Peyer's patch (tissue), 4 donors: ENCODE data around the gene ACER3. TPM values are rescaled to one million over a fixed set of nuclear protein-coding genes. Genes with fewer than 3 reads are reported as not detected.

Source experiments
- DNase-seq, 3 donors: peaks; one replicate each; pipeline ENCODE4 v3.0.0-alpha.2; 2017 to 2019
- H3K27ac ChIP-seq, 4 donors: fragments of 200-600 bp; sonication (generic); one replicate each; pipeline ENCODE4 v1.5.1; 2016 to 2019
- H3K27me3 ChIP-seq, 2 donors: fragments of 200-600 bp; sonication (generic); one replicate each; pipeline ENCODE4 v1.5.1; 2019
- H3K36me3 ChIP-seq, 3 donors: fragments of 200-600 bp; sonication (generic); one replicate each; pipeline ENCODE4 v1.5.1; 2016 to 2019
- H3K4me1 ChIP-seq, 4 donors: fragments of 200-600 bp; sonication (generic); one replicate each; pipeline ENCODE4 v1.5.1; 2016 to 2019
- H3K4me3 ChIP-seq, 4 donors: fragments of 200-600 bp; sonication (generic); 1 replicate in 3 of 4; 2 replicates in 1 of 4; pipeline ENCODE4 v1.5.1; 2016 to 2019; ENCODE audit warnings: mild to moderate bottlenecking in 1 of 4
- H3K9me3 ChIP-seq, 4 donors: fragments of 200-600 bp; sonication (generic); one replicate each; pipeline ENCODE4 v1.5.1; 2016 to 2019; ENCODE audit warnings: mild to moderate bottlenecking in 1 of 4
- POLR2A ChIP-seq, 2 donors: fragments of 450-650 bp; IDR thresholded peaks; one replicate each; pipeline ENCODE4 v1.5.1; 2017; ENCODE audit warnings: antibody characterized with exemption in 2 of 2, mild to moderate bottlenecking in 2 of 2, moderate library complexity in 2 of 2
- total RNA-seq, 4 donors: library from RNA; depleted of rRNA; stranded (reverse); fragments of >200 nt; gene quantifications; one replicate each; pipeline ENCODE4 v1.1.0, GENCODE V29; 2016
- TF ChIP-seq, protein P1 (sequence below), 6 experiments: fragments of 450-650 bp in 4 of 6; fragments of 200-600 bp in 2 of 6; sonication (generic) in 1 of 6; IDR thresholded peaks; one replicate each; pipeline ENCODE4 v1.5.1; 2017 to 2019; ENCODE audit warnings: antibody characterized with exemption in 6 of 6, mild to moderate bottlenecking in 3 of 6, moderate library complexity in 1 of 6

Gene ACER3
- total RNA-seq, 4 donors from 2014 or later: 13.2 to 25.5 (median 19.8) TPM

DNA sequence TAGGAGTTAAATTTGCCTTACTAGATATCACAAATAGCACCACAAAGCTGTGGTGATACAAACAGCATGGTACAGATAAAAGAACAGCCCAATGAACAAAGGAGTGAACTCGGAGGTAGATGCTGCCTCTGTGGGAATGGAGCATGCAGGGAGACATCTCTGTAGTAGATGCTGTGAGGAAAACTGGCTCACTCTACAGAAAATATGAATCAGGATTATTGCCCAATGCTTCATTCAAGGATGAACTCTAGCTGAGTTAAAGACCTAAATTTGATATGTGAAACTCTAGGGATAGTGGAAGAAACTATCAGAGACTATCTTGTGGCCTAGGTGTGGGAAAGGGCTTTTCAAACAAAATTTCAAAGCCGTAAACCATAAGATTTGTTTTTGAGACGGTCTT lies 190.8 kb downstream of the ACER3 start:
- no peak for TF ChIP-seq POLR2A (IDR thresholded peaks at IDR 0.05)
- TF ChIP-seq, protein P1, sequence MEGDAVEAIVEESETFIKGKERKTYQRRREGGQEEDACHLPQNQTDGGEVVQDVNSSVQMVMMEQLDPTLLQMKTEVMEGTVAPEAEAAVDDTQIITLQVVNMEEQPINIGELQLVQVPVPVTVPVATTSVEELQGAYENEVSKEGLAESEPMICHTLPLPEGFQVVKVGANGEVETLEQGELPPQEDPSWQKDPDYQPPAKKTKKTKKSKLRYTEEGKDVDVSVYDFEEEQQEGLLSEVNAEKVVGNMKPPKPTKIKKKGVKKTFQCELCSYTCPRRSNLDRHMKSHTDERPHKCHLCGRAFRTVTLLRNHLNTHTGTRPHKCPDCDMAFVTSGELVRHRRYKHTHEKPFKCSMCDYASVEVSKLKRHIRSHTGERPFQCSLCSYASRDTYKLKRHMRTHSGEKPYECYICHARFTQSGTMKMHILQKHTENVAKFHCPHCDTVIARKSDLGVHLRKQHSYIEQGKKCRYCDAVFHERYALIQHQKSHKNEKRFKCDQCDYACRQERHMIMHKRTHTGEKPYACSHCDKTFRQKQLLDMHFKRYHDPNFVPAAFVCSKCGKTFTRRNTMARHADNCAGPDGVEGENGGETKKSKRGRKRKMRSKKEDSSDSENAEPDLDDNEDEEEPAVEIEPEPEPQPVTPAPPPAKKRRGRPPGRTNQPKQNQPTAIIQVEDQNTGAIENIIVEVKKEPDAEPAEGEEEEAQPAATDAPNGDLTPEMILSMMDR (IDR thresholded peaks at IDR 0.05): no peak
- Histone ChIP-seq H3K27me3 (no peaks in the 10 kb centered on the region), H3K9me3 (peaks cover 0 to 7% (median 0%) of the 10 kb centered on the region in 4 donors), H3K4me3 (no peak overlapping the region), H3K4me1 (peaks cover 0 to 7% (median 0%) of the 10 kb centered on the region in 4 donors), H3K36me3 (no peaks in the 10 kb centered on the region), H3K27ac (no peak overlapping the region)
- DNase-seq: no peak

DNA sequence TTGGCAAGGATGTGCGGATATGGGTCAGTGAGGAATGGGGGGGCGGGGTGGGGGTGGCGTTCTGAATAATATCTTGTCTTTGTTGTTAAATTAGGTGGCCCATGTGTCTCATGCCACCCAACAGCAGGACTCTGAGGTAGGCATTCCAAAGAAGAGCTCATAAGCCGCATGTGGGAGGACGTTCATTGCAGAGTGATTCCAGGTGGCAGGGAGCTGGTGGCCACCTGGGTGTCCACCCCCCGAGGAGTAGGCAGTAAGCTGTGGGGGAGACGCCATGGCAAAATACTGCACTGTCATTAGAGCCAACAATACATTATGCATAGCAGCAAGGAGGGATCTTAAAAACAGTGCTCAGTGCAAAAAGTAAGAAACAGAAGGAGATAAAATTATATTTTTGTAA lies 191.8 kb downstream of the ACER3 start:
- Histone ChIP-seq H3K9me3 (peaks cover 0 to 17% (median 0%) of the 10 kb centered on the region in 4 donors), H3K36me3 (no peaks in the 10 kb centered on the region), H3K27me3 (no peaks in the 10 kb centered on the region), H3K4me1 (peaks cover 0 to 7% (median 0%) of the 10 kb centered on the region in 4 donors), H3K4me3 (no peak overlapping the region), H3K27ac (no peak overlapping the region)
- no peak for TF ChIP-seq POLR2A (IDR thresholded peaks at IDR 0.05)
- TF ChIP-seq, protein P1 (IDR thresholded peaks at IDR 0.05): no peak
- DNase-seq: no peak

DNA sequence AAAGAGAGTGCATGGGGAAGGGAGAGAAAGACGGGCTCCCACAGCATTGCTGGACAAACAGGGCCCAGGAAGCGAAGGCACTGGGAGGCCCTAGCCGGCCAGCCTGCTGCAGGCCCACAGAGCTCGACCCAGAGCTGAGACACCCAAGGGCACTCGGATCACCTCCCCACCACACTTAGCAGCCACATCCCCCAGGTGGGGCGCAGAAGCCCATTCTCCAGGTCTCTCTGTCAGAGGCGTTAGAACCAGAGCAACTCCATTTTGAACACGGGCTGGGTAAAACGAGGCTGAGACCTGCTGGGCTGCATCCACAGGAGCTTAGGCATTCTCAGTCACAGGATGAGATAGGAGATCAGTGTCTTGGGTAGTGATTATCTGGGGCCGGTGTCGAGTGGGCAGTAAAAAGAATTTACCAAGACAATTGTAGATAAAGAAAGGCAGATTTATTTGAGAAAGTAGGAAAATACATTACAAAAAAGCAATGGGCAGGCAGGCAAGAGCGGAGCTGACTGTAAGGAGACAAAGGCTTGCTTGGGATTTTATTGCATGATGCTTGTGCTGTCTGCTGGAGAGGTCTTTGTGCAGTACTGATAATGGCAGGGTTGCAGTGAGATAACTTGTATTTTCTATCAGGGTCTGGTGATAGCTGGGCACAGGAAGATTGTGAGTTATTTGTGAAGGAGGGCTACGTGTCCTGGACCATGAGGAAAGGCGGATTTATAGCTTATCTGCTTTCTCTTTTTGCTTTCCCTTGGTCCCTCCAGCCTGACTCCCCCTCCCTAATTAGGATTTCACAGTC lies 192.7 kb downstream of the ACER3 start:
- DNase-seq: no peak
- H3K4me1 ChIP-seq: peaks cover 0 to 7% (median 0%) of the 10 kb centered on the region in 4 donors
- no peaks in the 10 kb centered on the region for H3K27me3 ChIP-seq
- H3K36me3 ChIP-seq: no peaks in the 10 kb centered on the region
- H3K27ac ChIP-seq: no peak overlapping the region
- no peak overlapping the region for H3K4me3 ChIP-seq
- TF ChIP-seq, protein P1 (IDR thresholded peaks at IDR 0.05): no peak
- TF ChIP-seq POLR2A (IDR thresholded peaks at IDR 0.05): no peak
- H3K9me3 ChIP-seq: peaks cover 0 to 17% (median 0%) of the 10 kb centered on the region in 4 donors

DNA sequence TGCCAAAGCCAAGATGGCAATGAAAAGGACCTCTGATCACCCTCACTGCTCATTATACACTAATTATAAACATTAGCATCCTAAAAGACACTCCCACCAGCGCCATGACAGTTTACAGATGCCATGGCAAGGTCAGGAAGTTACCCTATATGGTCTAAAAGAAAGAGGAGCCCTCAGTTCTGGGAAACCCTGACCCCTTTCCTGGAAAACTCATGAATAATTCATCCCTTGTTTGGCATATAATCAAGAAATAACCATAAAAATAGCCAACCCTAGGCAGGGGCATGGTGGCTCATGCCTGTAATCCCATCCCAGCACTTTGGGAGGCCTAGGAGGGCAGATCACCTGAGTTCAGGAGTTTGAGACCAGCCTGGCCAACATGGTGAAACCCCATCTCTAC lies 193.4 kb downstream of the ACER3 start:
- TF ChIP-seq, protein P1 (IDR thresholded peaks at IDR 0.05): no peak
- TF ChIP-seq POLR2A (IDR thresholded peaks at IDR 0.05): no peak
- no peak for DNase-seq
- Histone ChIP-seq H3K4me3 (no peak overlapping the region), H3K4me1 (peaks cover 0 to 4% (median 0%) of the 10 kb centered on the region in 4 donors), H3K27ac (no peak overlapping the region), H3K36me3 (no peaks in the 10 kb centered on the region), H3K27me3 (no peaks in the 10 kb centered on the region), H3K9me3 (peaks cover 0 to 17% (median 0%) of the 10 kb centered on the region in 4 donors)

DNA sequence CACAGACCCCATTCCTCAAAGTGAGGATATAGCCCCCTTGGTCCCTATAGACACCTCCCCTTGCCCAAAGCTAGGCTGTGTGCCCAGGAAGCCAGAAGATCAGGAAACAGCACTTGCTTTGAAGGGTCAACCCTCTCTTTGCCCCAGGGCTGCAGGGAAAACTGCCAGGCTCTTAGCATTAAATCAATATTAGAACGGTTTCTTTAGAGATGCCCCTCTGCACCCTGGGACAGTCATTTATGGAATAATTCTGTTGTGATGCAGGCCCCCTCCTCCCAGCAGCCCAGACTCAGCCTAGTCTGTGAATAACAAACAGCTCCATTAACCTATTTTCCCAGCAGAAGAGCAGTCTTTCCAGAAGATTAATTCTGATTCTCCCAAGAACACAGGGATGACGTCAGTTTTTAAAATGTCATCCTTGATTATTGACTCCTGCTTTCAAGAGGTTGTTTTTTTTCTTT lies 194.4 kb downstream of the ACER3 start:
- H3K27ac ChIP-seq: no peak overlapping the region
- no peaks in the 10 kb centered on the region for H3K36me3 ChIP-seq
- no peaks in the 10 kb centered on the region for H3K27me3 ChIP-seq
- H3K4me1 ChIP-seq: no peaks in the 10 kb centered on the region
- TF ChIP-seq, protein P1 (IDR thresholded peaks at IDR 0.05): no peak
- no peak for TF ChIP-seq POLR2A (IDR thresholded peaks at IDR 0.05)
- peaks cover 0 to 17% (median 0%) of the 10 kb centered on the region in 4 donors for H3K9me3 ChIP-seq
- no peak overlapping the region for H3K4me3 ChIP-seq
- no peak for DNase-seq
